Natural killer cell treated with Interleukin-12 subunit alpha and Interleukin-12 subunit beta and Interleukin-15 and Interleukin-18, amount 100 ng/mL, for 72 hours (primary cell): ENCODE data around the gene PEX11G. TPM values are rescaled to one million over a fixed set of nuclear protein-coding genes. Genes with fewer than 3 reads are reported as not detected.

Experiments
- ATAC-seq, 2 donors: fragments of 150-1000 bp; cut with Tn5 transposase in 1 of 2; sonication (Bioruptor Pico), chemical (Tn5 transposase) in 1 of 2; 2 replicates each; pipeline ENCODE4 v1.10.0; 2021
- DNase-seq: peaks from one replicate; pipeline ENCODE4 v3.0.0; 2022; ENCODE audit warnings: low spot score
- H3K27ac Mint-ChIP-seq, 2 donors: 1 replicate in 1 of 2; 2 replicates in 1 of 2; pipeline ENCODE4 v1.8.0; 2022; ENCODE audit warnings: mixed read lengths in 2 of 2, mild to moderate bottlenecking in 1 of 2, moderate library complexity in 1 of 2
- H3K27me3 Mint-ChIP-seq, 2 donors: 1 replicate in 1 of 2; 2 replicates in 1 of 2; pipeline ENCODE4 v1.8.0; 2022; ENCODE audit warnings: mixed read lengths in 2 of 2
- H3K36me3 Mint-ChIP-seq: one replicate; pipeline ENCODE4 v1.8.0; 2022; ENCODE audit warnings: mixed read lengths
- H3K4me1 Mint-ChIP-seq, 2 donors: 1 replicate in 1 of 2; 2 replicates in 1 of 2; pipeline ENCODE4 v1.8.0; 2022; ENCODE audit warnings: low read depth in 2 of 2, mixed read lengths in 2 of 2, mild to moderate bottlenecking in 1 of 2
- H3K4me3 Mint-ChIP-seq: one replicate; pipeline ENCODE4 v1.8.0; 2022; ENCODE audit warnings: mixed read lengths
- H3K9me3 Mint-ChIP-seq: 2 replicates; pipeline ENCODE4 v1.8.0; 2022; ENCODE audit warnings: mixed read lengths
- total RNA-seq, 2 donors: library from RNA; stranded (reverse); gene quantifications; one replicate each; pipeline ENCODE4 v1.2.3, GENCODE V29; 2022

The PEX11G gene
- total RNA-seq: 1 to 10 TPM; 1.2 to 1.4 TPM

DNA sequence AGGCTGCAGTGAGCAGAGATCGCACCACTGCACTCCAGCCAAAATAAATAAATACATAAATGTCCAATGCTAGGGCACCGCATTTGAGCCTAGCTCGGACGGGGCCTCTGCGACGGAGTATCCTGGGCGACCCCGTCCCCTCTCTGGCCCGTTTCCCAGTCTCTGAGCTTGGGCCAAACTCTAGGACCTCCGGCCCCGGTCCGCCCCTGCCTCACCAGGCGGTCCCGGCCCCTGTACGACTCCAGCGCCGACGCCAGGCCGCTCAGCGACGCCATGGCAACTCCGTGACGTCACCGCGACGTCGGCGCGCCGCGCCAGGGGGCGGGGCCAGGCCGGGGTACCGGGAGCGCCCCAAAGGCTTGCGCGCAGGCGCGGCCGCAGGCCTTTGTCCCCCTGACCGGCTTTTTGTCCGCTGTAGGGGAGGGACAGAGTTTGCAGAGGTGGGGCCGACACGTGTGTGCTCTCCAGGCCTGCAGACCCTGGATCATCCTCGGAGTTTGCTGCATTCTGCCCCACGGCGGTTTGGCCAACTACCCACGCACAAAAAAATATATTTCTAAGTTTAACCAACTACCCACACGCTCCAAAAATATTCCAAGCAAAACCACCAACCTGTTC, at the start of gene PEX11G:
Gene PEX11G (minus strand): TSS at position 300 of the 618 bp plus-strand sequence. CDS start 25 bp downstream, at position 275.
- Mint-ChIP-seq H3K4me1 (peaks cover 33% of the 10 kb centered on the region in 2 donors), H3K36me3 (no peaks in the 10 kb centered on the region)
- peak; percentile 89 to 90 for ATAC-seq

DNA sequence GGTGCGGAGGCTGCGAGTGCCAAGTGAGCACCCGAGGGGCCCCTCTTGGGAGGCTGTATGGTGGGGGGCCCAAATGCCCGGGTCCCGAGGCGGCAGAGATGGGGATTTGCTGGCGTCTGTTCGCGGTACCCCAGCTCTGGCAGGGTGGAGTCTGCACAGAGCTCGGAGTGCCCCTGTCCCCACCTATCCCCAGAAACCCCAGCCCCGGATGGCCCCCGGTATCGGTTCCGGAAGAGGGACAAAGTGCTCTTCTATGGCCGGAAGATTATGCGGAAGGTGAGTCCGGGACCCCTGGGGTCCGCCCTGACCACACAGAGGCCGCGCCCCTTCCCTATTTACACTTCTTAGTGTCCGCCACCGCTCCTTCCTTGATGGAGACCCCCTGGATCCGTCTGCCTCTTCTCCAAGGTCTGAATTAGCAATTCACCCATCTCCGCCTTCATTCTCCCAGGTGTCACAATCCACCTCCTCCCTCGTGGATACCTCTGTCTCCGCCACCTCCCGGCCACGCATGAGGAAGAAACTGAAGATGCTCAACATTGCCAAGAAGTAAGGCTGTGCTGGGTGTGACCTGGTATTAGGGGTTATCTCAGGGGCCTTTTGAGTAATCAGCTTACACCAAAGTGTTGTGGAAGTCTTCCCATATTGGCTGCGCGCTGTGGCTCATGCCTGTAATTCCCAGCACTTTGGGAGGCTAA, 47.3 kb upstream of the PEX11G start:
- peak in 1 of 2 donors; percentile 0 for ATAC-seq
- H3K4me3 Mint-ChIP-seq: peak overlapping the region; percentile 99
- no peak for DNase-seq
- H3K36me3 Mint-ChIP-seq: peaks cover 9% of the 10 kb centered on the region
- H3K9me3 Mint-ChIP-seq: no peaks in the 10 kb centered on the region
- H3K4me1 Mint-ChIP-seq: peaks cover 26 to 27% of the 10 kb centered on the region in 2 donors
- peak overlapping the region; percentile 80 to 92 for H3K27ac Mint-ChIP-seq
- H3K27me3 Mint-ChIP-seq: no peaks in the 10 kb centered on the region

More for the DNA sequence above, at the start of gene PEX11G:
- DNase-seq: peak; percentile 93
- Mint-ChIP-seq H3K27ac (peak within 1 kb of the TSS; percentile 66 to 88), H3K4me3 (peak within 1 kb of the TSS; percentile 86), H3K27me3 (no peaks in the 10 kb centered on the region), H3K9me3 (no peaks in the 10 kb centered on the region)

DNA sequence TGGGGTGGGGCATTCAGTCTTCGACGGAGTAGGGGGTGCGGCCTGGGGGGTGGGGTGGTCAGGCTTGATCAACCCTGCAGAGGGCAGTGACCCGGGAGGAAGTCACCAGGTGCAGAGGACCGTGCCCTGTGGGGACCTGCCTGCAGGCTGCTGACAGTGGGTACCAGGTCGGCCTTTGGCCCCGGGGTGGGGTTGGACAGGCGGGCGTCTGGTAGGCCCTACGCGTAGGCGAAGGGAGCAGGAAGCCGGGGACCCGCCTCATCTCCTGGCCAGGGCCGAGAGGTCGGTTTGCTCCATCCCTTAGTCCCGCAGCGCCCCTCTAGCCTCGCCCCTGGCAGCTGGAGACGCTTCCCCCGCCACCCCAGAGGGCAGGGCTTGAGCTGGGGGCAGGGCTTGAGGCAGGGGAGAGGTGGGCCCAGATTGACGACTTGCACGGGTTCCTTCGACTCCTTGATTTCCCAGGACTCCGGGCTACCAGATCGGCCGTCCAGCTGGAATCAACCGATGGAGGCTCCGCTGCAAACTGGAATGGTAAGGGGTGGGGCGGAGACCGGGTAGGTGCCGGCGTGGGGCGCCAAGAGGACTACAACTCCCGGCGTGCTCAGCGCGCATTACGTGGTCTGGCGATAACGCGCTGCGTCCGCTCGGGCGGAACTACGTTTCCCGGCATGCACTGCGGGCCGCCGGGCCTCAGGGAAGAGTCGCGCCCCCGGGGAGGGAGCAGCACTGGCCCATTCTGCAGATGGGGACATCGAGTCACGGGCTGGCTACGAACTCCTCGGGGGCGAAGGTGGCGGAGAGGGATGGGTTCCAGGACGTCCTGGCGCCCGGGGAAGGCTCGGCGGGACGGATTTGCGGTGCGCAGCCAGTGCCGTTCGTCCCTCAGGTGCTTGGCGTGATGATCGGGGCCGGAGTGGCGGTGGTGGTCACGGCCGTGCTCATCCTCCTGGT, 46.5 kb upstream of the PEX11G start, which contains the start of gene PNPLA6:
Gene PNPLA6 (plus strand): TSS at position 671 of the 951 bp plus-strand sequence. CDS start 72 bp downstream, at position 743.
- Mint-ChIP-seq H3K9me3 (no peaks in the 10 kb centered on the region), H3K36me3 (peaks cover 9% of the 10 kb centered on the region), H3K4me3 (peak within 1 kb of the TSS; percentile 99), H3K4me1 (peaks cover 24 to 25% of the 10 kb centered on the region in 2 donors), H3K27me3 (no peaks in the 10 kb centered on the region), H3K27ac (peak within 1 kb of the TSS; percentile 80 to 92)
- DNase-seq (peak; percentile 94), ATAC-seq (peak; percentile 91 to 92)

DNA sequence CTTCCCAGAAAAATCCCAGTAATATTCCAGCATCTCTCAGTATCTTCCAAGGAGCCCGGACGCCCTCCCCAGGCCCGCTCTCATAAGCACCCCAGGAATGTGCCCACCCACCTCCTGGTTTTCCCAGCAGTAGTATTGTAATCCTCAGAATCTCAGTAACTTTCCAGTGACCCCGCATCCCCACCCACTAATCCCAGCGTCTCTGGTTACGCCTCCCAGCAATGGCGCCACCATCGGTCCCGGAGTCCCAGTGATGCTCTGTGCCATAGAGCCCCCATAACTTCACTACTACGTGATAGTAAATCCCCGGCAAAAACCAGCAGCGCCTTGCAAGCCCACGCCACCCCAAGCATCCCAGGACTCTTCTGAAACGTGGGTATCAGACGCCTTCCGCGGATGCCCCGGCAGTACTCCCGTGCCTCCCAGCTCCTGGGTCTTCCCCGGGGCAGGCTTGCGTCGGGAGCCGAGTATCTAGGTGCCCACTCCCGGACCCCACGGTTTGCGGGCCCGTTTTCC, 45.8 kb upstream of the PEX11G start:
- peaks cover 21 to 22% of the 10 kb centered on the region in 2 donors for H3K4me1 Mint-ChIP-seq
- H3K36me3 Mint-ChIP-seq: peaks cover 9% of the 10 kb centered on the region
- peak overlapping the region; percentile 99 for H3K4me3 Mint-ChIP-seq
- DNase-seq (no peak), ATAC-seq (peak; percentile 13)
- H3K27me3 Mint-ChIP-seq: no peaks in the 10 kb centered on the region
- no peaks in the 10 kb centered on the region for H3K9me3 Mint-ChIP-seq
- H3K27ac Mint-ChIP-seq: peak overlapping the region; percentile 80 to 92

DNA sequence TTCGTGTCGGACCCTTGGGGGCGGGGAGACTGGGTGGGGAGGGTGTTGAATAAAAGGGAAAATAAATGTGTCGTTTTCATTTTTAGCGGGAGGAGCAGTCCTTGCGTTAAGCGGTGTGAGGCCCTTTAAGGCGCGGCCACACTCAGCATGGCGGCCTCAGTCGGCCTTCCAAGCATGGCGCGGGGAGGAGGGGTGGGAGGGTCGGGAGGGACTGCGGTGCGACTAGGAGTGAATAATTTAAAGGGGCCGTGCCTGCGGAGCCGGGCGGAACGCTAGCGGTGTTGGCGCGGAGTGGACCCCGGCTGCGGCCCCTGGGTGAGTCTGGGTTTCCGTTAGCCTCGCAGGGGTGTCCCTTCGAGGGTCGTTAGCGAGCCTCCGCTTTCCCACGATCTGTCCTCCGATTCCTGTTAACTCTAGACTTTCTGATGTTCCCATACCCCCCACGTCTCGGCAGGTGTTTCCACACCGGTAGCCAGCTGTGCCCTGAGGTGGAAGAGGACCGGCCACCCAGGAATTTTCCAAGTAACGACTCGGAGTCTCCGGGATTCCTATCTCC, 45.2 kb upstream of the PEX11G start:
- Mint-ChIP-seq H3K27ac (peak overlapping the region; percentile 80 to 92), H3K27me3 (no peaks in the 10 kb centered on the region), H3K4me3 (peak overlapping the region; percentile 99), H3K4me1 (peaks cover 21 to 22% of the 10 kb centered on the region in 2 donors), H3K36me3 (peaks cover 9% of the 10 kb centered on the region), H3K9me3 (no peaks in the 10 kb centered on the region)
- ATAC-seq: peak; percentile 65 to 77
- DNase-seq: peak; percentile 86

DNA sequence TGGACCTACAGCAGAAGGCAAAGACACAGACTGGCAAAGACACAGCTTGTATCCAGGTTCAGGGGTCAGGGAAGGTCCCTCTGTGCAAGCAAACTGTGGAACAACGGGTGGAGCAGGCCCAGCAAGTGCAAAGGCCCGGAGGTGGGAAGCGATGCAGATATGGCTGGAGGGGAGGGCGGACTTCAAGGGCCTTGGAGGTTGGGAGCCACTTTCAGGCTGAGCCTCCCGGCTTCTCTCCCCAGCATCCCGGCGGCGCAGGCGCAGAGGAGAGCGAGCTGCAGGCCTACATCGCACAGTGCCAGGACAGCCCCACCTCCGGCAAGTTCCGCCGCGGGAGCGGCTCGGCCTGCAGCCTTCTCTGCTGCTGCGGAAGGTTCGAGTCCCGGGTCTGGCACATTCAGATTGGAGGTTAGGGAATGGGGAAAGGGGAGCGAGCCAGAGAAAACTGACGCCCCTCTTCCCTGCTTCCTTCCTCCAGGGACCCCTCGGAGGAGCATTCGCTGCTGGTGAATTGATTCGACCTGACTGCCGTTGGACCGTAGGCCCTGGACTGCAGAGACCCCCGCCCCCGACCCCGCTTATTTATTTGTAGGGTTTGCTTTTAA, 44.5 kb upstream of the PEX11G start:
- no peaks in the 10 kb centered on the region for H3K27me3 Mint-ChIP-seq
- peaks cover 5% of the 10 kb centered on the region for H3K36me3 Mint-ChIP-seq
- DNase-seq (no peak), ATAC-seq (no peak)
- no peaks in the 10 kb centered on the region for H3K9me3 Mint-ChIP-seq
- peak overlapping the region; percentile 80 to 92 for H3K27ac Mint-ChIP-seq
- peaks cover 18 to 21% of the 10 kb centered on the region in 2 donors for H3K4me1 Mint-ChIP-seq
- peak overlapping the region; percentile 99 for H3K4me3 Mint-ChIP-seq

DNA sequence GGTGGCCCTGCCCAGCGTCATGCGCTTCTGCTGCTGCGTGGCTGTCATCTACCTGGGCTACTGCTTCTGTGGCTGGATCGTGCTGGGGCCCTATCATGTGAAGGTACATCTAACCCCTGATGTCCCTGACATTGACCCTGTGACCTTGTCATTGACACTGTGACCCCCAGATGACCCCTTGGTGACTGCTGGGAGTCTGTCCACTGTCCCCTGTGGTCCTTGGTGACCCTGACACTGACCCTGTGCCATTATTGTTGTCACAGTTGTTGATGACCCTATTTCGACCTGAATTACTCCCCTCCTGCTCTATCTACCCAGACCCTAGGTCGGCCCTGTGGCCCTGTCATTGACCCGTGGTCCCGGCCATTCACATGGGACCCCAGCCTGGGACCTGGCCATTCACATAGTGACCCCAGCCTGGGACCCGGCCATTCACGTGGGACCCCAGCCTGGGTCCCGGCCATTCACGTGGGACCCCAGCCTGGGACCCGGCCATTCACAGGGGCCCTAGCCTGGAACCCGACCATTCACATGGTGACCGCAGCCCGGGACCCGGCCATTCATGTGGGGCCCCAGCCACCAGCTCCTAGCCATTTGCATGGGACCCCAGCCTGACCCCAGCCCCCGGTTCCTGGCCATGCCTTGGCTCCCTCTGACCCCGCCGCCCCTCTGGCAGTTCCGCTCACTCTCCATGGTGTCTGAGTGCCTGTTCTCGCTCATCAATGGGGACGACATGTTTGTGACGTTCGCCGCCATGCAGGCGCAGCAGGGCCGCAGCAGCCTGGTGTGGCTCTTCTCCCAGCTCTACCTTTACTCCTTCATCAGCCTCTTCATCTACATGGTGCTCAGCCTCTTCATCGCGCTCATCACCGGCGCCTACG, 41.0 kb upstream of the PEX11G start:
- ATAC-seq (no peak), DNase-seq (no peak)
- H3K36me3 Mint-ChIP-seq: no peaks in the 10 kb centered on the region
- no peak overlapping the region for H3K27ac Mint-ChIP-seq
- H3K4me3 Mint-ChIP-seq: no peak overlapping the region
- H3K4me1 Mint-ChIP-seq: peaks cover 7 to 8% of the 10 kb centered on the region in 2 donors
- no peaks in the 10 kb centered on the region for H3K9me3 Mint-ChIP-seq
- no peaks in the 10 kb centered on the region for H3K27me3 Mint-ChIP-seq

DNA sequence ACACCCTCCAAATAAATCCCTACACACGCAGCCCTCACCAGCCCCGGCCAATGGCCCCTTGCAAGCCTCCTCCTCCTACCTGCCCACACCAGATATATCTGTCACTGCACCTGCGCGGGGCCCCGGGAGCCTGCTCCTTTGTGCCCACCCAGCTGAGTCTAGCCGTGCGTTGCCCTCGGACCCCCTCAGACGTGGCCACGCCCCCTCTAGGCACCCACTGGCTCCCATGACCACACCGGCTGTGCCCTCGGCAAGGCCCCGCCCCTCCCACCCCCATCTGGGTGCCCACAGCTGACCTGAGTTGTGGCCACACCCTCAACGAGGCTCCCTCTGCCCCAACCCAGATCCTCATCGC, 40.4 kb upstream of the PEX11G start:
- H3K27ac Mint-ChIP-seq: no peak overlapping the region
- ATAC-seq: no peak
- no peak for DNase-seq
- no peak overlapping the region for H3K4me3 Mint-ChIP-seq
- no peaks in the 10 kb centered on the region for H3K9me3 Mint-ChIP-seq
- H3K36me3 Mint-ChIP-seq: no peaks in the 10 kb centered on the region
- H3K27me3 Mint-ChIP-seq: no peaks in the 10 kb centered on the region
- peaks cover 2 to 3% of the 10 kb centered on the region in 2 donors for H3K4me1 Mint-ChIP-seq

DNA sequence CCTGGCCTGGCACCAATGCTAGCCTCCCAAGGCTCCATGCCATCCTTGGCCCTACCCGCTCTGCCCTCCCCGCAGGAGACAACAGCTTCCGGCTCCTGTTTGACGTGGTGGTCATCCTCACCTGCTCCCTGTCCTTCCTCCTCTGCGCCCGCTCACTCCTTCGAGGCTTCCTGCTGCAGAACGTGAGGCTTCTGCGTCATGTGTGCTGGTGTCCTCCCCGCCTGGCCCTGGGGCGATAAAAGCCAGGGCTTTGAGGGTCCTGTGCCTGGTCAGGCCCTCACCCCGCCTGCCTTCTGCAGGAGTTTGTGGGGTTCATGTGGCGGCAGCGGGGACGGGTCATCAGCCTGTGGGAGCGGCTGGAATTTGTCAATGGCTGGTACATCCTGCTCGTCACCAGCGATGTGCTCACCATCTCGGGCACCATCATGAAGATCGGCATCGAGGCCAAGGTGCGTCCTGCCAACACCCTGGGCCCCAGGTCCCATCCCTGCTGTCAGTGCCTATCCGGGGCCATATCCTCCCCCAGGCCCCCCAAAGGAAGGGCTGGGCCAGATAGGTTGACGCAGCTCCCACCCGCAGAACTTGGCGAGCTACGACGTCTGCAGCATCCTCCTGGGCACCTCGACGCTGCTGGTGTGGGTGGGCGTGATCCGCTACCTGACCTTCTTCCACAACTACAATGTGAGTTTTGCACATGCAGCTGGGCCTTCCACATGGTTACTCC, 39.8 kb upstream of the PEX11G start:
- ATAC-seq: no peak

DNA sequence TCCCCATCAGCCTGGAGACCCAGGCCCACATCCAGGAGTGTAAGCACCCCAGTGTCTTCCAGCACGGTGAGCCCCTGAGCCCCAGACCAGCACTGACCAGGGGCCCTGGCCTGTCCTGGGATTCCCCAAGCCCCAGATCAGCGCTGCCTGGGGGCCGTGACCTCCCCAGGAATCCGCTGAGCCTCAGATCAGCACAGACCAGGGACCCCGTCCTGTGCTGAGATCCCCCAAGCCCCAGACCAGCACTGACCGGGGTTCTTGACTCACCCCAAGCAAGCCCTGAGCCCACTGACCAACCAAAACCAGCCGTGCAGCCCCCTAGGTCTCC, 39.3 kb upstream of the PEX11G start:
- DNase-seq (no peak), ATAC-seq (peak in 1 of 2 donors; percentile 8)
- Mint-ChIP-seq H3K4me3 (no peak overlapping the region), H3K9me3 (no peaks in the 10 kb centered on the region), H3K4me1 (peaks cover 0 to 3% of the 10 kb centered on the region in 2 donors), H3K36me3 (no peaks in the 10 kb centered on the region), H3K27me3 (no peaks in the 10 kb centered on the region), H3K27ac (no peak overlapping the region)

More for the DNA sequence above, 39.8 kb upstream of the PEX11G start:
- Mint-ChIP-seq H3K9me3 (no peaks in the 10 kb centered on the region), H3K27me3 (no peaks in the 10 kb centered on the region), H3K36me3 (no peaks in the 10 kb centered on the region), H3K4me3 (no peak overlapping the region), H3K27ac (no peak overlapping the region), H3K4me1 (peaks cover 0 to 3% of the 10 kb centered on the region in 2 donors)
- DNase-seq: no peak

DNA sequence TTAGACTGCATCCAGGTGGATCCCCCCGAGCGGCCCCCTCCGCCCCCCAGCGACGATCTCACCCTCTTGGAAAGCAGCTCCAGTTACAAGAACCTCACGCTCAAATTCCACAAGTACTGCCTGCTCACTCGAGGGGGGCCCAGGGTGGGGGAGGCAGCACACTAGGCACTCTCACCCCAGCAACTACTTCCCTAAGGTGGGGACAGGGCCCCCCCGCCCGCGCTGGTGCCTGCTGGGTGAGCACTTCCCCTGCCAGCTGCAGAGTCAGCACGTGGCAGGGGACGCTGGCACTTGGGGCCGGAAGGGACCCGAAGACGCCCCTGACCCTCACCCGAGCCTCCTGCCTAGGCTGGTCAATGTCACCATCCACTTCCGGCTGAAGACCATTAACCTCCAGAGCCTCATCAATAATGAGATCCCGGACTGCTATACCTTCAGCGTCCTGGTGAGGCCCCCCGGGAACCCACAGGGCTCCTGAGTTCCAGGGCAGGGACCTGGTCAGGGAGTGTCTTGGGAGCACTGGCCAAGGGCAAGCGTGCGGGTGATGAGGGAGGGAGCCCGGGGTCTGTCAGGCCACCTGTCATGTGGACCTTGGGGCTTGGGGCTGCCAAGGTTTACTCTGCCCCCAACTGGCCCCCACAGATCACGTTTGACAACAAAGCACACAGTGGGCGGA, 38.8 kb upstream of the PEX11G start:
- DNase-seq (no peak), ATAC-seq (no peak)
- H3K4me3 Mint-ChIP-seq: no peak overlapping the region
- no peaks in the 10 kb centered on the region for H3K36me3 Mint-ChIP-seq
- H3K9me3 Mint-ChIP-seq: no peaks in the 10 kb centered on the region
- no peaks in the 10 kb centered on the region for H3K27me3 Mint-ChIP-seq
- H3K4me1 Mint-ChIP-seq: peaks cover 0 to 3% of the 10 kb centered on the region in 2 donors
- no peak overlapping the region for H3K27ac Mint-ChIP-seq
